ENCODE results near the gene JAKMIP2. TPM values are rescaled to one million over a fixed set of nuclear protein-coding genes. Genes with fewer than 3 reads are reported as not detected.

The JAKMIP2 gene
- total RNA-seq, 4 donors from 2014 or later = 2.1 TPM; not detected in 2

DNA sequence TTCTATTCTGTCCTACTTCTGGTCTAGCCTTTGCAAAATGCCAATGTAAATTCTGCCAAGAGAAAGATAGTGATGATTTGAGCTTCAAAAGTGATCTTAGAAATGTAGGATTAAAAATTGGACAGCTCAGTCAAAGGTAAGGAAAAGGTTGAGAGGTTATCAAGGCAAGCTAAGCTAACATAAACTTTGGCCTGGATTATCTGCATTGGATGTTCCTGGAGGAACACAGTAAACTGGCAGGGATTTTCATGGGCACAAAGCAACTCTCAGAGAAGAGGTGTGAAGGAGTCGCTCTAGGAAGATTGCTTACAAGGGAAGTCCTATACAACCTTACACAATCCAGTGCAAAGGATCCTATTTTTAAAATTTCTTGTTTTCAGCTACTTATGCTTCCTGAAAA, 115.2 kb downstream of the JAKMIP2 start:
- DNase-seq = no peak
- no peaks in the 10 kb centered on the region for H3K9me3 ChIP-seq

DNA sequence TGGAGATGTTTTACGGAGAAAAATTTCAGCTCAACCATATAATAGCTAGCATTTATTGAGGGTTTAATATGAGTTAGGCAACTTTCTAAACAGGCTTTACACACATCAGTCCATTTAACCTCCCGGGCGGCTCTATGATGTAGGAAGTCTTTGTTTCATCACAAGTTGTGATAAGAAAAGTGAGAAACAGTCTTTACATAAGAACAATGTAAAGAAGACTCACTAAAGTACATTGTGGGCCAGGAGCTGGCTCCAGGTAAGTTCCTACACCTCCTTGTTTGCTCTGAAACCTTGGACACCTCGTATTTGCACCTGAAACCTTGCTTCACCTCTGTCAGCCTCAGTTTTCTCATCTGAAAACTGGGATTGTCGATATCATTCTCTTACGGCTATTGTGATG, 116.1 kb downstream of the JAKMIP2 start:
- Histone ChIP-seq H3K4me1 (no peaks in the 10 kb centered on the region), H3K4me3 (no peak overlapping the region), H3K9me3 (no peaks in the 10 kb centered on the region), H3K27me3 (no peaks in the 10 kb centered on the region), H3K36me3 (no peaks in the 10 kb centered on the region), H3K27ac (no peak overlapping the region)
- TF ChIP-seq POLR2A (IDR thresholded peaks at IDR 0.05) = no peak
- TF ChIP-seq, protein P1, sequence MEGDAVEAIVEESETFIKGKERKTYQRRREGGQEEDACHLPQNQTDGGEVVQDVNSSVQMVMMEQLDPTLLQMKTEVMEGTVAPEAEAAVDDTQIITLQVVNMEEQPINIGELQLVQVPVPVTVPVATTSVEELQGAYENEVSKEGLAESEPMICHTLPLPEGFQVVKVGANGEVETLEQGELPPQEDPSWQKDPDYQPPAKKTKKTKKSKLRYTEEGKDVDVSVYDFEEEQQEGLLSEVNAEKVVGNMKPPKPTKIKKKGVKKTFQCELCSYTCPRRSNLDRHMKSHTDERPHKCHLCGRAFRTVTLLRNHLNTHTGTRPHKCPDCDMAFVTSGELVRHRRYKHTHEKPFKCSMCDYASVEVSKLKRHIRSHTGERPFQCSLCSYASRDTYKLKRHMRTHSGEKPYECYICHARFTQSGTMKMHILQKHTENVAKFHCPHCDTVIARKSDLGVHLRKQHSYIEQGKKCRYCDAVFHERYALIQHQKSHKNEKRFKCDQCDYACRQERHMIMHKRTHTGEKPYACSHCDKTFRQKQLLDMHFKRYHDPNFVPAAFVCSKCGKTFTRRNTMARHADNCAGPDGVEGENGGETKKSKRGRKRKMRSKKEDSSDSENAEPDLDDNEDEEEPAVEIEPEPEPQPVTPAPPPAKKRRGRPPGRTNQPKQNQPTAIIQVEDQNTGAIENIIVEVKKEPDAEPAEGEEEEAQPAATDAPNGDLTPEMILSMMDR (IDR thresholded peaks at IDR 0.05) = no peak
- no peak for DNase-seq

More for the DNA sequence above, 115.2 kb downstream of the JAKMIP2 start:
- Histone ChIP-seq H3K27ac (no peak overlapping the region), H3K27me3 (no peaks in the 10 kb centered on the region), H3K4me3 (no peak overlapping the region), H3K4me1 (no peaks in the 10 kb centered on the region), H3K36me3 (no peaks in the 10 kb centered on the region)
- TF ChIP-seq, protein P1 (IDR thresholded peaks at IDR 0.05) = no peak
- TF ChIP-seq POLR2A (IDR thresholded peaks at IDR 0.05) = no peak

DNA sequence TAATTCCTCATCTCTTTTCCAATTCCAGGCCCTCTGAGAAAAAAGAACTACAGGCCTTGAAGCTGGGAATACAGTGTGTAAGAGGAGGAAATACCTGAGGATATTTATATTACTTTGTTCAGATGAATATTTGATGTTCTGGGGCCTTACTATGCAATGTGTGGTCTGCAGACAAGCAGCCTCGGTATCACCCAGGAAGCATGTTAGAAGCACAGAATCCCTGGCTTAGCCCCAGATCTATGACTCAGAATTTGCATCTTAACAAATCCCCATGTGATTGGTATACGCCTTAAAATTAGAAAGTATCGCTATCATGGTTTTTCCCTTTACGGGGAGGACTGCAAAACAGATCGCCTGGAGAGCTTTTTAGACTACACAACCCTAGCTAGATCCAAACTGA, 121.0 kb downstream of the JAKMIP2 start:
- Histone ChIP-seq H3K4me3 (no peak overlapping the region), H3K36me3 (no peaks in the 10 kb centered on the region), H3K4me1 (no peaks in the 10 kb centered on the region), H3K27ac (no peak overlapping the region), H3K27me3 (no peaks in the 10 kb centered on the region), H3K9me3 (no peaks in the 10 kb centered on the region)
- TF ChIP-seq, protein P1 (IDR thresholded peaks at IDR 0.05) = no peak
- no peak for TF ChIP-seq POLR2A (IDR thresholded peaks at IDR 0.05)
- DNase-seq = no peak

- no peak for DNase-seq
- Histone ChIP-seq H3K27ac (no peak overlapping the region), H3K36me3 (no peaks in the 10 kb centered on the region), H3K4me1 (no peaks in the 10 kb centered on the region), H3K4me3 (no peak overlapping the region), H3K27me3 (no peaks in the 10 kb centered on the region), H3K9me3 (no peaks in the 10 kb centered on the region)
- TF ChIP-seq, protein P1 (IDR thresholded peaks at IDR 0.05) = no peak
- no peak for TF ChIP-seq POLR2A (IDR thresholded peaks at IDR 0.05)
Measured at GRCh38 chr5:147659166-147659929, 123.2 kb downstream of the JAKMIP2 start.

DNA sequence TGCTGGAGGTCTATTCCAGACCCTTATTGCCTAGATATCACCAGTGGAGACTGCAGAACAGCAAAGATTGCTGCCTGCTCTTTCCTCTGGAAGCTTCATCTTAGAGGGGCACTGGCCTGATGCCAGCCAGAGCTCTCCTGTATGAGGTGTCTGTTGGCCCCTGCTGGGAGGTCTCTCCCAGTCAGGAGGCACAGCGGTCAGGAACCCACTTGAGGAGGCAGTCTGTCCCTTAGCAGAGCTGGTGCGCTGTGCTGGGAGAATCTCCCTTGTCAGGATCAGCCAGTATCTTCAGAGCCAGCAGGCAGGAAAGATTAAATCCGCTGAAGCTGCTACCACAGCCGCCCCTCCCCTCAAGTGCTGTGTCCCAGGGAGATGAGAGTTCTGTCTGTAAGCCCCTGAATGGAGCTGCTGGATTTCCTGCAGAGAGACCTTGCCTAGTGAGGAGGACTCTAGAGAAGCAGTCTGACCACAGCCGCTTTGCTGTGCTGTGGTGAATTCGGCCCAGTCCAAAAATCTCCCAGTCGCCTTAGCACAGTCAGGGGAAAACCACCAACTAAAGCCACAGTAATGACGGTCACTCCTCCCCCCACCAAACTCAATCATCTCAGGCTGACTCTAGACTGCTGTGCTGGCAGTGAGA, 124.1 kb downstream of the JAKMIP2 start:
- H3K4me1 ChIP-seq = no peaks in the 10 kb centered on the region
- no peak overlapping the region for H3K4me3 ChIP-seq
- no peaks in the 10 kb centered on the region for H3K9me3 ChIP-seq
- no peaks in the 10 kb centered on the region for H3K27me3 ChIP-seq
- no peak for DNase-seq
- no peak overlapping the region for H3K27ac ChIP-seq
- no peaks in the 10 kb centered on the region for H3K36me3 ChIP-seq
- TF ChIP-seq, protein P1 (IDR thresholded peaks at IDR 0.05) = no peak
- no peak for TF ChIP-seq POLR2A (IDR thresholded peaks at IDR 0.05)

Measured in Peyer's patch (tissue), 4 donors.